Activated CD4-positive, alpha-beta T cell treated with anti-CD3 and anti-CD28 coated beads, Interleukin-2, amount 50 U/mL, for 4 hours (primary cell): ENCODE results near the gene DCUN1D3.
"Not testable (repeated sequence)": the region's sequence is repeated elsewhere in the genome, so short reads cannot be mapped to it uniquely, and the experiment has no call there.

Experiments used
- DNase-seq, 2 experiments: peaks; one replicate each; pipeline ENCODE4 v3.0.0-alpha.2; 2020

The DCUN1D3 gene

DNA sequence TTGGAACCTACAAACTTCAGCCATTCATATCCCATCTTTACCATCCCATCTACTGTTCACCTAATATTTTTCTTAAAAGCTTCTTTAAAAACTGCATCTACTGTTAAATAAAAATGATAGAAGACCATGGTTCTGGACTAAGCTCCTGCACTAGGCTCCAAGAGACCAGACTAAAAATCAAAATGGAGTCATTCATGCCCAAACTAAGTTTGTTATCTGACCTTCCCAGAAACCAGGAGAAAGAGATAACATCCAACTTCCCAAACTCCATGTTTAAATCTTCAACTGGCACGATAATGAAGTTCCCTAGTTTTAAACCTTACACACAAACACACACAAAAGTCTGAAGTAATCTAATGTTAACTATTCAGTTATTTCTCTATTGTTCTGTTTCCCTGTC, 13.8 kb downstream of the DCUN1D3 start:
- no peak for DNase-seq

DNA sequence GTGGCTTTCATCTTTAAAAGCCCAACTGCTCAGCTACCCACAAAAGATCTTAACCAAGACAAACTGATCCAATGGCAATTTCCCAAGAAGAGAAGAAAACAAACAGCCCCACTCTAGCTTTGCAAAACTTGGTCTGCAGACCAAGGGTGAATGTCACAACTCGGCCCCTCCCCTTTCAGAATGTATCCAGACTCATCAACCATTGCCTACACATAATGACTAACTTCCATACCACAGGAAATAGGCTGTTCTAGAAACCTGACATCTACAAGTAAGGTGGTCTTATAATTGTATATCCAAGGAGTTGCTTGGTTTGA, 16.0 kb downstream of the DCUN1D3 start:
- DNase-seq, result no peak

DNA sequence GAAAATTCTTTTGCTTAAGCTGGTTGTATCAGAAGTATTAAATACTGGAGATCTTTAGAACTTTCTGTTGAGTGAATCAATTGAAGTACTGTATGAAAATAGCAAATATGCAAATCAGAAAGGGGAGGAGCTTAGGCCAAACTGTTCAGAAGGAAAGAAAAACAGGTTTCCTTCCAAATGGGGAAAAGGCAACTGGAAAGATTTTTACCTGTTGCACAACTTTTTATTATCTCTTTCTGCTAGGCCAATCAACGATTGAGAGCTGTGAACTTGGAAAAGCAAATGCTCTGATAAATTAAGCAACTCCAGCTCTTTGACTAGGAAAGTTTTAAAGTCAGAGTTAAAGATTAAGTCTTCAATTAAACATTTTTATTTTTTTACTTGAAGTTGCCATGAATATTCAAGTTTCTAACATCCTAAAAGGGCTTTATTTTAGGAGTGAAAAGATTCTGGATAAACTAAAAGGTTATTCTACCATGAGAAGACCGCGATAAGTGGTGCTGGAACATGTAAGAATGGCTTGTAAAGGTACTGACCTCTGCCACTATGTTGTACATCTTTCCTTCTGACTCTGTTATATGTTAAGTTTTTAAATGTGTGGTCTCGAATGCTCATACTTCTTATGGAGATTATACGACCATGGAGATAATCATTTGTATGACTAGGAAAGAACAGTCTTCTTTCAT, 16.5 kb downstream of the DCUN1D3 start:
- DNase-seq, result no peak

DNA sequence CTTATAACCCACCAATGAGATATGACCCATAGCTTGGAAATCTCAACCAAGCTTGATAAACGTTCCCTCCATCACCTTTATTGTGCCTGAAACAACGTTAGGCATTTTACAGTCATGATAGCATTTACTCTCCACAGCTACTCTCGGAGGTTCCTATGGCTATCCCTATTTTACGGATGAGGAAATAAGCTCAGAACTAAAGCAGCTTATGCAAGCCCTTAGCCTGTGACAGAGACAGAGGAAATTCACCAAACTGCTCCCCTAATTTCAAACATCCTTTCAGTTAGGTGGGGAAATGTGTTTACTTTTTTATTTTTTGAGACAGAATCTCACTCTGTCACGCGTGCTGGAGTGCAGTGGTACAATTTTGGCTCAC, 18.7 kb downstream of the DCUN1D3 start:
- no peak for DNase-seq

DNA sequence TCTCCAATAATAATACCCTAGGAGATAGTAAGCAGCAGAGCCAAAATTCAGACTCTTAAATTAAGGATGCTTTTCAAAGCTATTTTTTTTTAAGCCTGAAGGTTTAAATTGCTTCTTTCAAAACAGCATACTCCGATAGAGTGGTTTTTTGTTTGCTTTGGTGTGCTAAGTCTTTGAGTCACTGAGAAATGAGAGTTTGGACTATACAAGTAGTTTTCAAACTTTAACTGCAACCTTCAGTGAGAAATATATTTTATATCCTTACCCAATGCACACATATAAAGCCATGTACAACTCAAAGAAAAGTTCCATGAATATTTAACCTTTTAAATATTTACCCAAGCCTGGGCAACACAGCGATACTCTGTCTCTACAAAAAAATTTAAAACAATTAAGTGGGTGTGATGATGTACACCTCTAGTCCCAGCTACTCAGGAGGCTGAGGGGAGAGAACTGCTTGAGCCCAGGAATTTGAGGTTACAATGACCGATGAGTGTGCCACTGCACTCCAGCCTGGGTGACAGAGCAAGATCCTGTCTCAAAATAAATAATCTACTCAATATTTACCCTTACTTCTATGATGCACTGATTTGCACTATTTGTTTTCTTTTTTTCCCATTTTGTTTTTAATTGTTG, 19.2 kb downstream of the DCUN1D3 start:
- DNase-seq, result no peak

DNA sequence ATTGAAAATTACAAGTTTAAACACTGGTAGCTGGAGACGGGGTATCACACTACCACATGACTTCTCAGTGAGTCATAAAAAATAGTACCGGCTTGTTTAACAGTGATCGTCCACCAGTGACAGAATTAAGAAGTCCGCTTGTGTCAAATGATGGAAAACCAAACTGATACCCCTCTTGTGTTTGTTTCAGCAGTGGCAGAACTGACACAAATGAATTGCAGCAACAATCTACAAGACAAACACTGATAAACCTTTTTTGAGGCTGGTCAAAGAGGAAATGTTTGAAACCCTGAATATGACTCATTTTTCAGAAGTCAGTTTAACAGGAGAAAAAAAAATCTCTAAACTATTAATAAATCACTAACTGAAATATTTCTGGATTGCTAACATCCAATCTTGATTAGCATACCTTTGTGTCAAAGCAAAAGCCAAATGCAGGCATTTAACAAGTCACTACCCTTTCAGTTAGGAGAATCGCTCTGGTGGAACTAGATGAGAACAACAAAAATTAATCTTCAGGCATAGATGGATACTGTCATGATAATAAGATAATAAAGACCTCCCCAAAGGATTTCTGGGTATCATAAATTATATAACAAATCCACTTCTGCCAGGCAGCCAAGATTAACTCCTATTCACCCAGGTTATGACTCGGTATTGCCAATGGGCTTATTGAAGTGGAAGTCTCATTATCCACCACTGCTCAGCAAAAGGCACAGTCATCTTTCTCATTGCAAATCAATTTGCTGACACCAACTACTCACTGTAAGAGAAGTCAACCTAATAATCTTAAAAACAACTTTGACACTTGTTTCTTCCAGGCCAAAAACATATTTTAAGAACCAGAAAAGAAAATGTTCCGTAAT, 20.8 kb downstream of the DCUN1D3 start:
- DNase-seq, result no peak

DNA sequence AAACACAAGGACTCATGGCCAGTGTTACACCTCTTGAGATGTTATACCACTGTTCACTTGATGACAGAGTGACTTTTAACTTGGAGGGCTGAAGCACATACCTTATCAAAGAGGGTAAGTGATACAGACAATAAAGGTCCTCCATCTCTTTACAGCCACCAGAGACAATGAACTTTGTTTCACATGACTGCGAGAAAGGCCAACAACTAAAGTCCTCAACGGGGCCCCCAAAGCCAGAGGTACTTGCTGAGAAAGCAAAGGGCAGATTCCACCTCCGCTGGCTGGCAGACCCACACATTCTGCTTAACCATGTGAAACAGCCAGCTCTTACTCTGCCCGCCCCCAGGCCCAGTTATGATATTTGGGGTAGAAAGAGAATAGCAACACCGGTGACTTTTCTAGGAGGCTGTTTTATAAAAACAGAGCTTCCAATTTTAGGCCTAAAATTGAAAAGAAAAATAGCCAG, 21.4 kb downstream of the DCUN1D3 start:
- DNase-seq, result no peak

DNA sequence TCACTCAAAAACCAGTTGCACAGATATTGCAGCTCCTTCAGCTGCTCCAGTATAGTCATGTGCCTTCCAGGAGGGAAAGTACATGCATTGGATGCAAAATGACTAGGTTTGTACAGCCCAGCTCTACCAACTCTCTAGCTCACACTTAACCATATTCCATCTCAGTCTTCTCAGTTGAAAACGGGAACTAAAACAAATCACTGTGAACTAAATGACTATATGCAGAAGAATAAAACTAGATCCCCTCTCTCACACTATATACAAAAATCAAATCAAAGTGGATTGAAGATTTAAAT, 24.9 kb downstream of the DCUN1D3 start:
- no peak for DNase-seq

DNA sequence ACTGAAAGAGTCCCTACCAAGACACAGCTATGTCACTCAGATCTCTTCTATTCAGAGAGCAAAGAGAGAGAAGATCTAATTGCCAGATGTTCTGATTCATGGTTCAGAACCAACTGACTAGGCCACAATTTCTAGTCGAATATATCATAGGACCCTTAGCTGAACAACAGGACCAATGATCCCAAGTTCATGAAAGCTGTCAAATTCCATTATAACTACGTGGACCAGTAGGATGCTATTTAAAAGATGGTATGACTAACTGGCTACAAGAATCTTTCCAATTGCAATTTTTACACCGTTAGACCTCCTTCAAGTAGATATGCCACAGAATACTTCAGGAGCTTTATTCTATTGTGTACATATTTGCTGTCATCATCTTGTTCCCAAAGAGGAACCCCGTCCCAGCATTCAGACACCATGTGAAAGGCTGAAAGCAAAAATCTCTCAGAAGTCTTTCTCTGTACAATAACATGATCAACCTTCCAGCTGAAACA, 26.0 kb downstream of the DCUN1D3 start:
- no peak for DNase-seq

DNA sequence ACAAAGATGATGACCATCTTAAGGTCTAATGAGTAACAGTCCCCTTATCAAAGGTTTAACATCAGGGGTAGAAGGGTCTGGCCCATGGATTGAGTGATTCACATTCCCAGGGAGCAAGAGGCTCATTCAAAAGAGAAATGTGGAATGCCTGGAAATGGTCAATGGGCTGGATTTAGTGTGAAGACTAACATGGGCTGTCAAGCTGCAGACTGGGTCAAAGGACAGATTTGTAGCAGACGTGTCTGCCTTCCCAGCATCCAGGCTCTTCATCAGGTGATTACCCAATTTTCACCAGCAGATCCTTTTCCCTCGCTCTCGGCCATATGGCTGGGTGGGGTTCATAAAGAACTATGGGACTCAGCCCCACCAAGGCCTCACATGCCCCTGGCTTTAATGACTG, 26.8 kb downstream of the DCUN1D3 start:
- no peak for DNase-seq

DNA sequence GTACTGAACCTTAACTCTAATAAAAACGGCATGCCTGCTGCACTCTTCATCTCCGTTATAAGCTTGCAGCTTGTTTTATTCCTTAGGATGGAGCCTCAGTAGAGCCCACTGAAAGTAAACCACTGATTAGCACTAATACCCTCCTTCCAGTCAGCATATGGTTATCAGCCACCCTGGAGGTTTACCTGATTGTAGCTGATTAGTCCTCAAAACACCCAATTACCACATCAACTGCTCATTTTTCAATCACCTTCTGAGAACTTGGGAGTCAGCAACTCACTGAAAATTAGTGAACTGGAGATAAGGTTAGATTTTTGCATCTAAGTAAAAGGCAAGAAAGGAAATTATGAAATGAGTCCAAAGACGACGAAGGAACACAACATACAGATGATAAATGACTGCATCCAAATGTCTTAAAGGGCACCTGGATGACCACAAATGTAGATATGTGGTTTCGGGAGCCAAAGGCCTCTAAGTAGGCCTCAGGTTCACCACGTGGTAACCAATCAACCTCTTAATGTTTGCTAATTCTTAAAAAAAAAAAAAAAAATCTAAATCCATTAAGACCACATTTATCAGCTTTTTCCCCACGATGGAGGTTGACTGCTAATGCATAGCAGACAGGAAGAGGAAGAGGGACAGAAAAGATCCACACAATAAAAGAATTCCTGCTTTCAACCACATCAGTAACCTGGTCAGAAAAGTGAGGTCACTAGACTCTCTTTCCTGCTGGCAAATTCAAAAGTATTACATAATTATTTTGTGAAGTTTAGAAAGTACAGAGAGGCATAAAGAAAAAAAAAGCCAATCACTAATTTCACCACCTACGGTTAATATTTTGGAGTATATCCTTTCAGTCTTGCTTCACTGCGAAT, 28.0 kb downstream of the DCUN1D3 start:
- no peak for DNase-seq

DNA sequence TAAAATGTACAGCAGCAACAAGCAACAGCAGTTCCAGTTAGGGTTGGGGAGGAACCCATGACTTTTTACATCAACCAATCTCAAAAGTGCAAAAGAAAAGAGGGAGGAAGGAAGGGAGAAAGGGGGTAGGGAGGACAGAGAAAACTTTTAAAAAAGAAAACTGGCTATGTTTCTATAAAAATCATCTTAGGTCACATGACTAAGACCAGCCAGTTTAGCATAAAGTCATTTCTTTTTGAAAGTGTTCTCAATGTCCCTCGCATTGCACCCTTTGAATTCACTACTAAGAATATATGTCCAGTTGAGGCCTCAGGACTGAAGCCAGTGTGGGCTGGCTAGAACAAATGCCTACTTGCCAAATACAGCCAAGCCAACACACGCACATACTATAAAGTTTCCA, 28.9 kb downstream of the DCUN1D3 start:
- DNase-seq, result no peak

DNA sequence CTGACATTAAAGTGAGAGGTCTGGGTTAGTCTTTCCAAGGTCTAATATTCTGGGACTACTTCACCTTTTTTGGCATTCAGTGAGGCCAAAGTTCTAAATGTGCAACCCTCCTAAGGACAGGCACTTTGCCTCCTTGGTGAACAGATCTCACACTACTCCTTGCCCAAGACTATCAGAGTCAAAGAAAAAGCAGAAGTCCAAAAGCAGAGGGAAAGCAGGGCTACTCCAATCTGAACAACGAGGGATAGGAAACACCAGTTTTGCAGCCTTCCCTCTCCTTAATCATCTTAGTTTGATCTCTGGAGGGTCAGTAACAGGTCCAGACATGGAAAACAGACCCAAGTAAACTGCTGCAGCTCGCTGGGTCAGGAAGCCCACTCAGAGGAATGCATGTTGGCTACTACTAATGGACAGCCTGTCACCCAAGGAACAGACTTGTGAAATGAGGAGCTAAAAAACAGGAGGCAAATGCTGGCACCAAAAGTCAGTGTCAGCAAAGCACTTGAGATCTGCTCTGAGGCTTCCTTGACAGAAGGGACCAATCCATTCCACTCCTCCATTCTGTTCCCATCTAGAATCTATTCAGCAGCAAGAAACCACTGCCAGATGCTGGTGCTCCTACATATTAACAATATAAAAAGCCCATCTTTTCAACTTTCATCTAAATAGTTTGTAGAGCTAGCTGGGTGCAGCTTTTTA, 29.9 kb downstream of the DCUN1D3 start:
- no peak for DNase-seq

DNA sequence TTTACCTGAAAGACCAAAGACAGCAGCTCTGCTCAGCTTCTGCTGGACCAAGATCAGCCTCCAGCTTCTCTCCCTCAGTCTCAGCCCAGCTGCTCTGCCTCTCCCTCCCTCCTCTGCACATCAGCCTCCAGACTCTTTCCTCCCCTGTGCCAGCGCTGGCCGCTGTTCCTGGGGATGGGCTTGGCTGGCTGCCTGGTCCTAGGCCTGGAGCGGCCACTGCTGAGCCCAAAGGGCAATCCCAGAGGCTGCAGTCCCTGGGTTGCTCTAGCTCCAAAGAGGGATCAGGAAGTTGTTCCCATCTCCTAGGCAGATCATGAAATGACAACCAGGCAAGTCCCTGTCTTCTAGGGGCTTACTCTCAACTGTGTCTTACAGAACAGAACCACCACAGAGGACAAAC, 31.3 kb downstream of the DCUN1D3 start:
- no peak for DNase-seq

DNA sequence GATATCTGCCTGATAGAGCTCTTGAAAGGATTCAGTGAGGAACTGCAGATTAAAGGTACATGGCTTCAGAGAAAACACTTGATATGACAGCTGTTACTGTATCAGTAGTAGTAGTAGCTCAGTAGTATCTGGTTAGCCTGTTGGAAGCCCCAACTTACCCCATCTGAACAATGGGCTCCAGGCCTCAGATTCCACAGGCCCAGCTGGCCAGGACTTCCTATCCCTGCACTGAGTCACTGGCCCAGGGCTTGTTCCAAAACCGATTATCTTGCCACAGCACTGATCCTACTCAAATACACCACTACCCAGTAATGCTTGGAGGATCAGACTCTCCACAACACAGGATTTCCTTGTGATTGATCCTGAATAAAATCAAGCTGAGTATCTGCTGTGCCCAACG, 32.6 kb downstream of the DCUN1D3 start:
- DNase-seq, result no peak

DNA sequence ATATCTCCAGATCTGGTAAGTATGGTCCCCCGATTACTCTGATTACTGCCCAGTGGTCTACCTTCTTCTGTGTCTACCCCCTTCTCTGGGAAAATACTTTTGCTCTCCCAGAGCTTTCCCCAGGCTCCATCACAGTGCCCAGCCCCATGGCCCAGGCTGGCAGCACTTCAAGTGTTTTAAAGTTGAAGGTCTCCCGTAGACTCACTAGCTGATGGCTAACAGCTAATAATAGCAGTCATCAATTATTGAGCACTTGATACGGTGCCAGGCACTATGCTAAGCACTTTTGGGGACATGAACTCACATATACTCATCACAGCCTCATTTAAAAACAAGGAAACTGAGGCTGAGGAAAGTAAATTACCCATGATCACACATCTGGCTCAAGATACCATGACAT, 33.4 kb downstream of the DCUN1D3 start:
- DNase-seq, result no peak

DNA sequence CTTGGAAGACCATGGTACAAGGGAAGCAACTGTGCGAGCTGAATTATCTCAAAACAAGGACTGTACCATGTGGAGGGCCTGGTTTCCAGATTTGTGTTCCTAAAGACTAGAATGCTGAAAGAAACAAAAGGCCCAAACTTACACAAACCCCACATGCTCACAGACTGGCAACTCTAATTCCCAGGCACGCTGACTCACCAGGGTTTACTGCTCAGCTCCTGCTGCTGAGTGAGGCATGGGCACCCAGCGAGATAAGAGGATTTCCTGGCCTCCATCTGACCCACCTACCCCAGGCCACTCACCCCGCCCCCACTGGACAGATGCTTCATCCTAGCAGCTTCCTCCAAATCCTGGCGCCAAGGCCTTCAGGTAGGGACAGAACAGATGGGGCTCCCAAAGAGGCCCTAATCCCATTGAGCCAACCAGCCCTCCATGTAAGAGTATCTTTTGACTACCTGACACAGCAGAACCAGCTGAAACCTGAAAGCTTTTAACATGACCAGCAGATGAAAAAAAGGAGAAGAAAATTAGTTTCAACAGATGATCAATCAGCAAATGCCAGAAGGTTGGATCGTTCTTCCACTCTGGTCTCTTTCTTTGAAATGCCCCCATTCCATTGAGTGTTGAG, 33.9 kb downstream of the DCUN1D3 start:
- no peak for DNase-seq

DNA sequence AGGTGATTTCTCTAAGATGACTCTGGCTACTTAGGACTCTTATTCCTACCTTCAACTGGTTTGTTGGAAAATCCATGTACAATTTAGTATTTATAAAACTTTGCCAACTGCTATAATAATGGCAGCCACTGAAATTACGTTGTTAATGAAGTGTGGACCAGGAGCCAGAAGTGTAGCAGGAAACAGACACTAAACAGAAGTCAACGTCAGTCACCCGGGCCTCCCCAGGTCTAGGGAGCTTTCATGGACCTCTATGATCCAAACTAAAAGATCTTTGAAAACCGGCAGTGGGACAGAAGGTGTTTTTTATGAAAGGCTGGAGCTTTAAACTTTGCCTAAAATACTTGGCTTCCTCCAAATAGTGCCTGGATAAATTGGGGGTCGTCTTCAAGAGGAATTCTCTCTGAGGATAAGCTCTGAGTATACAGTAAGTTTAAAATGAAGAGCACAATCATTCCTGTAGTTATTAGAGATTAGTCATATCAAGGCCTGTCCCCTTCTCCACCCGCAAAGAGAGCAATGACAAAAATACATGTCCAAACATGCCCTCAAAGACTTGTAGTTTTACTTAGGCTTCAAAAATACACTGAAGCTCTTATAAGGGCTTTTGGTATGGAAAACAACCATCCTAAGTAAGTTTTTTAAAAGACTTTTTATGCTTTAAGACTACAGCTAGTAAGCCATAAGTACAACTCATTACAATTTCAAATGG, 34.6 kb downstream of the DCUN1D3 start:
- DNase-seq, result no peak

DNA sequence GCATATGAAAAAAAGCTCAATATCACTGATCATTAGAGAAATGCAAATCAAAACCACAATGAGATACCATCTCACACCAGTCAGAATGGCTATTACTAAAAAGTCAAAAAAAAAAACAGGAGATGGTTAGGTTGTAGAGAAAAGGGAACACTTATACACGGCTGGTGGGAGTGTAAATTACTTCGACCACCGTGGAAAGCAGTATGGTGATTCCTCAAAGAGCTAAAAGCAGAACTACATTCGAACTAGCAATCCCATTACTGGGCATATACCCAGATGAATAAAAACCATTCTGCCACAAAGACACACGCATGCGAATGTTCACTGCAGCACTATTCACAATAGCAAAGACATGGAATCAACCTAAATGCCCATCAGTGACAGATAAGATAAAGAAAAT, 35.8 kb downstream of the DCUN1D3 start:
- DNase-seq, result not testable (repeated sequence)

DNA sequence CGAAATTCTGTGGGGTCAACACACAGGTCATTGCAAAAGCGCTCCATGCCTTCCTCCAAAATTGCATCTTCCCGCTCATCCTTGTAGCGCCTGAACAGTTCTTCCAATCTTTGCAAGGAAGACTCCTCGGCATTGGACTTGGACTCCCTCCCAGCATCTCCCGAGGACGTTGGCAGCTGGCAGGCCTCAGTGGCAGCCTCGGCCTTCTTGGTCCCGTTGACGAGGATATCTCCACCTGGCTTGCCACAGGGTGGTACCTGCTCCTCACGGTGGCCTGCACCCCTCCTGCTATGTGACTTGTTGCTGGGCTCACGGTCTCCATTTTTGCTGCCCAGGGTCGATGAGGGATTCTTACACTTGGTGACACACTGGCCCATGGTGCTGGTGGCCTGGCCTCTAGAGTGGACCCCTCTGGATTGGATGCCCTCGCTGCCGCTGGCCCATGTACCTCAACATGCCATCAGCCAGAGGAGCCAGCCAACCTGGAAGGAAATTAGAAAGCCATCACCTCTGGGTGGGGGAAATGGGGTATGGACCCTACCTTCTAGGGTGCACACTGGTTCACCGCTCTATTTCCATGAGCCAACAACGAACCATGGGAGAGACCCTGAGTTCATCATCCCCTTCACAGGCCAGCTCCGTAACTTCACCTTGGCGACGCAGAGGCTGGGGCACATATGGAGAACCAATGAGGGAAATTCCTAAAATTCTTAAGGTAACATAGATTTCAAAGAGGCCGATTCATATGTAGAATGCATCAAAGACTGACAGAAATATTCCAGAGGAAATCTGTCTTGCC, 37.8 kb downstream of the DCUN1D3 start:
- no peak for DNase-seq
